HTERT RPE-1 (cell line): ENCODE measurements around the gene BATF.

Experiments
- in situ Hi-C: fragments of 300-500 bp; cut with MboI; formaldehyde crosslinking; loops from 4 replicates; pipeline ENCODE4 v1.14.3; 2020; ENCODE audit warnings: low sequenced_read_pairs

Gene BATF

DNA sequence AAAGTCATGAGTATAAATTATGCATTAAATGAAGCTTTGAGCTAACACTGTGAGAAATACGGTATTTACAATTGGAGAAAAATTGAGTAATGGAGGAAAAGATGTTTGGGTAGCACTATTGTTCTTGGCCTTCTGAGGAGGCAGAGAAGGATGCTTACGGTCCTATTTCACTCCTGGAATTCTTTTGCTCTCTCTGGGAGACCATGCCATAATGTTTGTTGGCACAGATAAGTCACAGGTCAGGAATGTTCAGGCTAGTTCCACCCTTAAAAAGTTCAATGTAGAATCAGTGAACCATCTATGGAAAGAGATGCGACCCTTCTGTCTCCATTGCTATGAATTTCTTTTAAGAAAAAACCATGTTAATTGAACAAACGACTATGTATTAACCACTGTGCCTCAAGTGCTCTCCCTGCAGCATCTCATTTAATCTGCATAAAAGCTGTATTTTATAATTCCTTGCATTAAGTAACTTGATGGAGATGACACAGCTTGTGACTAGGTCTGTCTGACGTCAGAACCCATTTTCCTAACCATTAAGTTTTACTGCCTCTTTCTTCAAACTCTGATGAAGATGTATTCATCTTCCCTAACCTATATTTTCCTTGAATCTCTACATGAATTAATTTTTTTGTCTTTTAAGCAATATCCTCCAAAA lies 9.5 kb downstream of the BATF start:
- in situ Hi-C loops, result no loop called here

DNA sequence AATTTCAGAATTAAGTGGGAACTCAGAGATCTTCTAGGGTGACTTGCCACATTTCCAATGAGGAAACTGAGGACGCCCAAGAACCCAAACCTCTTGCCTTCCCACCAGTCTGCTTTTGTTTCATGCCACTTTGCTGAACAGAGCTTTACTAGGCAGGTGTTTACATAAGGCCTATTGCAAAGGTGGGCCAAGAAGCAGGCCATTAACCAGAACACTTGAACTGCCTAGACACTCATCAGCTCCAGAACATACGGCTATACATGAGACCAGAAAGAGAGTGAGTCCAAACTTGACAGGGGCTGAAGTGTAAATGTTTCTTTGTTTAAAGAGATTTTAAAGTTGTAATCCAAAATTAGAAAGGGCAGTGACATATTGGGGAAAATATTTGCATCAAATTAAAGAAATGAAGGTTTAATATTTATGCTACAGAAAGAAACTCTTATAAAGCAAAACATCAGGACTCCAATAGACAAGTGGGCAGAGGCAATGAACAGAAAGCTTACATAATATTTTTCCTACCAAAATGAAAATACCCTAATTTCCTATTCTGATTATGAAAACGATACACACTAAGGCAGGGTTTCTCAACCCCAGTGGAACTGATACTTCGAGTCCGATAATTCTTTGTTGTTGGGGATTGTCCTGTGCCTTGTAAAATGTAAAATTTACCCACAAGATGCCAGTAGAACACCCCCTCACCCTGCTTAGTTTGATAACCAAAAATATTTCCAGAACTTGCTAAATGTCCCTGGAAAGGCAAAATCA lies 11.7 kb downstream of the BATF start:
- in situ Hi-C loops, result no loop called here

DNA sequence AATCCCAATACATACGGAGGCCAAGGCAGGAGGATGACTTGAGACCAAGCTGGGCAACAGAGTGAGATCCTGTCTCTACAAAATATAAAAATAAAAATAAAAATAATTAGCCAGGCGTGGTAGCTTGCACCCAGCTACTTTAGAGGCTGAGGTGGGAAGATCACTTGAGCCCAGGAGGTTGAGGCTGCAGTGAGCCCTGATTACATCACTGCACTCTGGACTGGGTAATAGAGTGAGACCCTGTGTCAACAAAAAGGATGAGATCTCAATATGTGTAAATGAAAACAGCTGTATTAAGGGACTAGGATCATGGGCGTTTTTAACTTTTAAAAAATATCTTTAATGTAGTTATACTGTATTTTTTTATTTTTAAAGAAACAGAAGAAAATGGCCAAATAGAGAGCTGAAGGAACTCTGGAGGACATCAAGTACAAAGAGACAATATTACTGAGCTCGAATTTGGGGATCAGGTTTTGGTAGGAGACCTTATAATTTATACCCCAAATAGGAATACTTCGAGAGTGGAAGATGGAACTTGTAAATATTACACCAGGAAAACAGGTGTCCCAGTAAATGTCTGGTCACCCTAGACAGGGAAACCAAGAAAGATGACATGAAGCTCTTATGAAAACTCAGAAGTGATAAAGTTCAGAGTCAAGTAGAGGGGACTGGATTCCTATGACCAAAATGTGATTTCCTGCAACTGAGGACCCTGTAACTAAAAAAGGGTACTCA lies 13.1 kb downstream of the BATF start:
- in situ Hi-C loops, result no loop called here

DNA sequence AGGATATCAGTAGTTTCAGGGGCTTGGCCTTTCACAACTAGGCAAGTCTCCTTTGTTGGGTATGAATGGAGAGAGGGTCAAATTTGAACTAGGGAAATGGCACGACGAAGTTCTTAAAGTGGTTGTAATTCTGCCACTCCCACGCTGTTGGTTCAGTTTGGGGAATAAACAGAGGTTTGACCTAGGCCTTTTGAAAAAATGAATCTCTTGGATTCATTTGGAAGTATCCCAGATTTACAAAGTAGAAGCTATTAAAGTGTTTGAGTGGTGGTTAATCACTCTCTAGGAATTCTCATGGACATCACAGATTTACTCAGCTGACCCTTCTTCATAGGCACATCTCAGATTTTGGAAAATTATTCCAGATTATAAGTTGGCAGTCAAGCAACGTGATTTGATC lies 14.8 kb downstream of the BATF start:
- in situ Hi-C loops, result no loop called here

DNA sequence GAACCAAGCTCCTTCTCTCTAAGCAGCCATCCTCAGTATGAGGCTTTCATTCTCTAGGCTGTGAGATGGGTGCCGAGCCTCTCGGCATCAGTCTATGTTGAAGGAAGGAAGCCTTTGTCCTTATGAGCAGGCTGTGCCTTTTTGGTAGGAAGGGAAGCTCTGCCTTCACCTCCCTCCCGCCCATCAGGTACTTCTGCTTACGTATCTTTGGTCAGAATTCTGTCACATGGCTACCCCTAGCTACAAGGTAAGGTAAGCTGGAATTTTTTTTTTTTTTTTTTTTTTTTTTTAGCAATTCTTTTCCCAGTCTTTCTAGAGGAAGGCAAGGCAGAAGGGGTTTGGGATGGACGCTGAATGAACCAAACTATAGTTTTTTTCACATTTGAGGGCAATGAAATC lies 16.9 kb downstream of the BATF start:
- in situ Hi-C loops, result no loop called here

DNA sequence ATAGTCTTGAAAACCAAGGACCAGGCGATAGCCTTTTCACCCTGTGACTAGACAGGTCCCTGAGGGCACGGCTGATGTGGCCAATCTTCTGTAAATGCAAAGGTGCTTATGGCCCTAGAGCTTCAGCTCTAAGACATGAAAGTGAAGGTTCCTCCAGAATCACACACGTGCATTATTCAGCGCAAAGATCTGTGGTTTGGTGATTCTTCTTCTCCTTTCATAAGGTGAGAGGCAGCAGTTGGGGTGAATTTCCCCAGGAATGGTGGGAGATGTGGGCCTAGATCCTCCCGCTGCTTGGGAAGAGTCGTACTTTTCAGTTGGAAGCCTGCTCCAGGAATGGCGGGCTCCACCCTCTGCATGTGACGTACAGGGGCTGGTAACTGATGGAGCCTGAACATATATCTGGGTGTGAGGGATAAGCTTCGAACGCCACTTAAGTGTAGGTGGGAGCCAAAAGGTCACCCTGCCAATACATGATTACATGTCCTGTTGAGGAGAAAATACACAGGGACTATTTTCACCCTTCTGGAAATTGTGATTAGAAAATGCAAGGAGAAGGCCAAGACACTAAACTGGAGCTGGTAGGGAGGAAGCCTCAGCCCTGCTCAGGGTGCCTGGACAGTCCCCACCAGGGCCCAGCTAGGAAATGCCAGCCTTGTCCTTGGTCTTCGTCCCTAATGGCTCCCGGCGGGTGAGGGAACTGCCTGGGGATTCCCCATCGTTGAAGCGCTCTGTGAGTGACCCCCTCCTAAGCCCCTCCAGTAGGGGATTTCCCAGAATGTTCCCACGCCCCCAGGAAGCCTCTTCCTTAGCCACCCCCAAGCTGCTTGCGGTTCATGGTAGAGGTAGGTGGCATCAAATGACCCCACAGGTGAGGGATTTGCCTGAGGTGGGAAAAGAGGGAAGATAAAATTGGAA lies 17.6 kb downstream of the BATF start:
- in situ Hi-C loops, result no loop called here

DNA sequence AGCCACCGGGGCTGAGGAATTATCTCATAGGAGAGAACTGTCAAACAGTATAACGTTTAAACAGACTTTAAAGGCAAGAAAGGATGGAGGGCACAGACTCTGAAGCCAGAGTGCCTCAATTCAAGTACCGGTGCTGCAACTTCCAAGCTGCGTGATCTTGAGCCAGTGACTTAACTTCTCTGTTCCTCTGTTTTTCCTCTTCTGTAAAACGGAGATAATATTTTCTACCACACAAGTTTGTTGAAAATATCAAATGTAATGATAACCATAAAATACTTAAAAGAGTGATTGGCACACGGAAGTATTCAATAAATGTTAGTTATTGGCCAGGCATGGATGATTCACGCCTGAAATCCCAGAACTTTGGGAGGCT lies 18.2 kb downstream of the BATF start:
- in situ Hi-C loops, result no loop called here

DNA sequence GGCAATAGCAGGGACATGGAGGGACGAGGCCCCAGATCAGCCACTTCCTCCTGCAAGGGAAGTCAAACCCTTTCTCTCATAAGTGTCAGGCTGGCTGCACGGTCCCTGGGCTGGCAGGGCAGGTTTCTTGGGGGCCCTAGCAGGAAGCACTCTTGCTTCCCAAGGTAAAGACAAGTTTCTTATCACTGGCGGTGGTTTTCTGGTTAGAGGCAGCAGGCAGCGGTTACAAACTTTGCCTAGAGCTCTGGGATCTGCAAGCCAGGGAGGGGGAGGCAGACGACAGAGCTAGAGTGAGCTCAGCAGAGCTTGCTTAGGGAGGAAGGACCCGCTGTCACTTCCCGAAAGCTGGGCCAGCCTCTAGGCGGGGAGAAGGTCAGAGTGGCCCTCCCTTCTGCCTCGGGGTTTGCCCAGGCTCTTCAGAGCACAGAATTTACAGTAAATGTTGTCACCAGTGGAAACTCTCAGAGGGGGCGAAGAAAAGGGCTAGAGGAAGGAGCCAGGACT lies 20.4 kb downstream of the BATF start:
- in situ Hi-C loops, result no loop called here

DNA sequence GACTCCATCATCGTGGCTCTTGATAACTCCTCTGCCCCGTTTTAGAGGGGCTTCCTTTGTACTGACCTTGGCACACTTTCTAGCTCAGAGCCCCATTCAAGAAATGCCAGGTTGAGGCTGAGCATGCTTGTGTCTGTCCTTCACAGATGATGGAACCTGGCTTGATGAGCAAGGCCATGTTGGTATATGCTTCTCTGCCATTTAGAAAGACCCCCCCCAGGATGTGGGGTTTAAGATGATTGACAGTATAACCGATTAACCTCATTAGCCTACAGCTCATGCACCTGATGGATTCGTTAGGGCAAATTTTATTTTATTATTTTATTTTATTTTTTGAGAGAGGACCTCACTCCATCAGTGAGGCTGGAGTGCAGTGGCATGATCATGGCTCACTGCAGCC lies 21.0 kb downstream of the BATF start:
- in situ Hi-C loops, result no loop called here

DNA sequence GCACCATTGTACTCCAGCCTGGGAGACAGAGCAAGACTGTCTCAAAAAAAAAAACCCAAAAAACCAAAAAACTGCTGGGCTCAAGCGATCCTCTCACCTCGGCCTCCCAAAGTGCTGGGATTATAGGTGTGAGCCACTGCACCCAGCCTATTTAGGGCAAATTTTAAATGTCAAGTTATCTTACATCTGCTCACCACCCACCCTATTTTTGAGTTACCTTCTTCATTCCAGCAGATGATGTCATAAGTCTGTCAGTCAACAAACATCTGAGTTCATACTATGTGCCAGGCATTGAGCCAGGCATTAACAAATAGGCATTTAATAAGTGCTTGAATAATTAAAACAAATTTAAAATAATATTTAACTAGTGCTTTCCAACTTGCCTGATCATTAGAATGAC lies 21.5 kb downstream of the BATF start:
- in situ Hi-C loops, result no loop called here

DNA sequence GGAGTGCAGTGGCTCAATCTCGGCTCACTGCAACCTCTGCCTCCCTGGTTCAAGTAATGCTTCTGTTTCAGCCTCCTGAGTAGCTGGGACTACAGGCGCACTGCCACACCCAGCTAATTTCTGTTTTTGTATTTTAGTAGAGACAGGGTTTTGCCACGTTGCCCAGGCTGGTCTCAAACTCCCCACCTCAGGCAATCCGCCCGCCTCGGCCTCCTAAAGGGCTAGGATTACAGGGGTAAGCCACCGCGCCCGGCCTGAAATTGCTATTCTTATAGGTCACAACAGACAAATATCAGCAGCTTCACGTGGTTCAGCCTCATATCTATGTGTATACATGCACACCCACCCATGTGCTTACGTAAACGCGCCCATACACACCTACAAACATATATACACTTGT lies 23.6 kb downstream of the BATF start:
- in situ Hi-C loops, result no loop called here

DNA sequence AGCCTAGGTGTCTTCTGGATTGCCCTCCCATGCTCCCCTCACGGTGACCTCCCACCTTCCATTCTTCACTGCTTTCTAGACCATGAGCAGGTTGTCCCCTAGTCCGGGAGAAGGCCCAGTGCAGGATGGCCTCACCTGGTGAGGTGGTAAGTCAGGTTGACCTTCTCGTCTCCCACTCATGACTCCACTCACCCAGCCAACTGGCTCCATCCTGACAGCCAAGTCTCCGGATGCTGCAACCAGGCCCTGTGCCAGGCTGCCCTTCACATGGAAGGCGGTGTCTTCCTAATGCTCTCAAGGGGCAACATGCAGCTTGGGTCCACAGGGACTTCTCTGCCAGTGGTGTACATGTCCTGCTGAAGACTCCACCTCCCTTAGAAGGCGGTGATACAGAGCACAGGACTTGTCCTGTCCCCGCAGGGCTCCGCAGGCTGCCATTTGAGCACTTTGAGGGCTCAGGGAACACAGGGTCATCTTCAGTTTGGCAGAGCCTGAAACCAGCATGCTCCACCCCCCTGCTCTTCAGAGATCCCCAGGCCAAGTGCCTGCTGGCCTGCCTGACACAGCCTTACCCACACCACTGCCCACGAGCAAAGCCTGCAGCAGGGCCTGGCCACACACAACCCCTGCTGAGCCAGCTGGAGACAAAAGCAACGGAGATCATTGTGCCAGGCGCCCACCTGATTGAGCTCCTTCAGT lies 25.4 kb downstream of the BATF start:
- in situ Hi-C loops, result no loop called here

DNA sequence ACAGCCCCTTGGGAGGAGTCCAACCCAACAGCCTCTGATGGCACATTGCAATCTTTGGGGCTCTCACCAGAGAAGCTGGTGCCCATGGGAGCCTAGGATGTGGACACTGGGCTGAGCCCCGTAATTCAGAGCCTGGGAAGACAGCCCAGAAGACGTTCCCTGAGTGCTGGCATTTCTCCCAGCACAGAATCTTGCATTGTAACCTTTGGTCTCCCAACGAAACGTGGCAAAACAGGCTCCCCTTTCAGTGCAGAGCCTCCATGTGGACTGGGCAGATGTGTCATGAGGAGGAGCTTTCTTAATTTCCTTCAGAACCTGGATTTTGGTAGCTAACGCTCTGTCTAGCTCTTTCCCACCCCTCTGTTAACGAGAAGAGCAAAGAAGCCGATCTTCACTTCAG lies 26.3 kb downstream of the BATF start:
- in situ Hi-C loops, result no loop called here

DNA sequence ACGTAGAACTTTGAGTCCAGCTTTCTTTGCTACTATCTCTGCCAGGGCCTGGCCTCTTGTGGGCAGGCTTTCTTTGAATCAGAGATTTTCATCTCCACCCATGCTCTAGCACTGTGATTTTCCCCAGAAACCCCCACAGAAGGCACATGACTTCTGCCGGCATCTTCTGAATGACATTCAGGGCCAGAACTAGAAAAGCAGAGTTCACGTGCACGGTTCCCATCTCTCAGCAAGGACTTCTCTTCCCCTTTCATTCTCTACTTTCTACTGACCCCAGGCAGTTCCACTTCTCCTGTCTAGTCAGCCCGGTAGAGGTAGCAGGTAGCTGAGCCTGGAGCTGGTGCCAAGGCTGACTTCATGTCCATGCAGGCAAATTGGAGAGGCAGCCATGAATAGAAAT lies 26.9 kb downstream of the BATF start:
- in situ Hi-C loops, result no loop called here

DNA sequence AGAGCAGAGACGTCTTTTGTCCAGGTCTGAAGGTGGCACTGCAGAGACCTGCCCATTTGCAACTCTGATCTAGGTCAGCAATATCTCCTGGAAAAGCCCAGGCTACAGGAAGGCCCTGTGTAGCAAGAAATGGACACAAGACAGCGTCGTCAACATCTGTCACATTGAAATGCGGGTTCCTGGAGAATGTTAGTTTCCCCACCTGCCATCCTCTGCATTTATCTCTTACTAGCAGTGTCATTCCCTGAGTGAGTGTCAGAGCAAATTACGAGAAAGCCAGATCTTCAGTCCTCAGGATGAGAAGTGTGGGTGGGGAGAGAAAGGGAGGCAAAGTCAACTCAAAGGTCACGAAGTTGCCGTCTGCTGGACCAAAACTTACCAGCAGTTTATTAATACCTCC lies 28.8 kb downstream of the BATF start:
- in situ Hi-C loops, result no loop called here

DNA sequence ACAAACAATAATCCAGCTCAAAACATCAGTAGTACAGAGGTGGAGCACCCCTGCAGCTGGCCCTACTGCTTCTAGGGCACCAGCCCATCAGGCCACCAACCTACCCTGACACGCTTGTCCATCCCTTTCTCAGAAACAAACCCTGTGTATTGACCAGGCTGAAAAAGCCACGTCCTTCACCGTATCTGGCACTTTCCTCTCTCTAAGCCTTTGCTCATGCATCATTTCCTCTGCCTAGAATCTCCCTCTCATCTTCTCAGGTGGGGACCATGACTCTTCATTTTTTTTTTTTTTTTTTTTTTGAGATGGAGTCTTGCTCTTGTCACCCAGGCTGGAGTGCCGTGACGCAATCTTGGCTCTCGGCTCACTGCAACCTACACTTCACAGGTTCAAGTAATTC lies 30.9 kb downstream of the BATF start:
- in situ Hi-C loops, result no loop called here

DNA sequence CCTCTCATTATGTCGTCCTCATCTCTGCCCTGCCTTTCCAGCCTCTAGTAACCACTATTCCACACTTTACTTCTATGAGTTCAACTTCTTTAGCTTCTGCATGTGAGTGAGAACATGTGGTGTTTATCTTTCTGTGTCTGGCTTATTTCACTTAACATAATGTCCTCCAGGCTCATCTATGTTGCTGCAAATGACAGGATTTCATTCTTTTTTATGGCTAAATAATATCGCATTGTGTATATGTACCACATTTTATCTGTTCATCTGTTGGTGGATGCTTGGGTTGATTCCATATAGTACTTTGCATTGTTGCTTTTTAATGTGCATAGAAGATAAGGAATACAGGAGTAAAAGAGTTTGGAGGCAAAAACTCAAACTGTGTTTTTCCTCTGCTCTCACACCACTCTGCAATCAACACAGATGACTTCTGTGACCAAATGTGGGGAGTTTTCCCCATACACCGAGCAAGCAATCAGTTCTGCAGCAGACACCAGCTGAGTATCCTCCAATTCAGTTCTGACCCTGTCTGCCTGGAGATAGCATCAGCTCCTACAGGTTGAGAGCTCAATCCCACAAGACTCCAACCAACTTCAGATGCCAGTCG lies 31.6 kb downstream of the BATF start:
- in situ Hi-C loops, result no loop called here

DNA sequence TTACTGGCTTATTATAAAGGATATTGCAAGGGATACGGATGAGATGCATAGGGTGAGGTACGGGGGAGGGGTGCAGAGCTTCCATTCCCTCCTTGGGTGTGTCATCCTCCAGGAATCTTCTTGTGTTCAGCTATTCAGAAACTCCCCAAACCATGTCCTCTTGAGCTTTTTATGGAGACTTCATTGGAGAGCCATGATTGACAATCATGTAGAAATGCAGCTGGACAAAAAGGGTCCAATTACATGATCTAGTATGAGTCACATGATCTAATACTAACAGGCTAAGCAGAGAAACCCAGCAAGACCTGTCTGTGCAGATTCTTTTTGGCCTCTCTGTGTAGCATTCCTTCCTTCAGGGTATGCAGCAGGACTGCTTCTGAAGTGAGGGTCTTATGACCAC lies 32.2 kb downstream of the BATF start:
- in situ Hi-C loops, result no loop called here

DNA sequence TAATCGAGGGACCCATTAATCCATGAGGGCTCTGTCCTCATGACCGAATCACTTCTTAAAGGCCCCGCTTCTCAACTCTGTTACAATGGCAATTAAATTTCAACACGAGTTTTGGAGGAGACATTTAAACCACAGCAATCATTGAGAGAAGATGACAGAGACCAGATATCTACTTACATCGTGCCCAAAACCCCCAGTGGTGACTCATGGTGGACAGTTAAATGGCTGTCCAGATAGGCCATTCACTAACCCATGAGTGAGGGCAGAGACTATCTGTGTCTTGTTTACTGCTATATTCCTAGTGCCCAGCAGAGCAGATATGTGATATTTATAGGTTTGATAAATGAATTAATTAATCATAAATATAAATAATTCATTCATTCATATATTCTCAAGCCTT lies 36.2 kb downstream of the BATF start:
- in situ Hi-C loops, result no loop called here

DNA sequence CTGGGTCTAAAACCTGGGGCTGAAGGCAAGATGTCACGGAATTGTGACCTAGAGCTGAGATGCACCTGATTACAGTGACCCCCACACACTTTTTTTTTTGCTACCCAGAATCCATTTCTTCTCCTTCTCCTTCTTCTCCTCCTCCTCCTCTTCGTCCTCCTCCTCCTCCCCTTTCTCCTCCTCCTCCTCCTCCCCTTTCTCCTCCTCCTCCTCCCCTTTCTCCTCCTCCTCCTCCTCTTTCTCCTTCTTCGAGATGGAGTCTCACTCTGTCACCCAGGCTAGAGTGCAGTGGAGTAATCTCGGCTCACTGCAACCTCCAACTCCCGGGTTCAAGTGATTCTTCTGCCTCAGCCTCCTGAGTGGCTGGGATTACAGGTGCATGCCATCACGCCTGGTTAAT lies 36.8 kb downstream of the BATF start:
- in situ Hi-C loops, result no loop called here
